Aorta (tissue), 5 donors: ENCODE data around the gene RNF223. TPM values are rescaled to one million over a fixed set of nuclear protein-coding genes. Genes with fewer than 3 reads are reported as not detected.

Experiments used
- ATAC-seq: fragments of 200-7000 bp; cut with Tn5 transposase; one replicate; pipeline ENCODE4 v1.9.1; 2022; ENCODE audit warnings: moderate library complexity; ENCODE audit not compliant: low FRiP score
- DNase-seq, 2 donors: peaks; one replicate each; pipeline ENCODE4 v3.0.0-alpha.2; 2020
- H3K27ac ChIP-seq, 2 donors: one replicate each; pipeline ENCODE4 v1.5.1; 2013; ENCODE audit warnings: low read length in 2 of 2, mild to moderate bottlenecking in 2 of 2, moderate library complexity in 2 of 2, control low read depth in 1 of 2, inconsistent platforms in 1 of 2, low read depth in 1 of 2
- H3K27me3 ChIP-seq, 2 donors: one replicate each; pipeline ENCODE4 v1.6.1; 2013; ENCODE audit warnings: control low read depth in 1 of 2, low read length in 1 of 2, mild to moderate bottlenecking in 1 of 2, moderate library complexity in 1 of 2; ENCODE audit not compliant: insufficient read depth in 2 of 2, control insufficient read depth in 1 of 2
- H3K36me3 ChIP-seq, 2 donors: one replicate each; pipeline ENCODE4 v1.6.1; 2013; ENCODE audit warnings: control low read depth in 1 of 2, low read length in 1 of 2, mild to moderate bottlenecking in 1 of 2; ENCODE audit not compliant: insufficient read depth in 2 of 2, control insufficient read depth in 1 of 2
- H3K4me1 ChIP-seq, 2 donors: one replicate each; pipeline ENCODE4 v1.6.1; 2013; ENCODE audit warnings: low read length in 2 of 2, control low read depth in 1 of 2, mild to moderate bottlenecking in 1 of 2, moderate library complexity in 1 of 2; ENCODE audit not compliant: insufficient read depth in 2 of 2, control insufficient read depth in 1 of 2
- H3K4me3 ChIP-seq, 2 donors: one replicate each; pipeline ENCODE4 v1.5.1; 2013; ENCODE audit warnings: low read length in 2 of 2, control low read depth in 1 of 2, mild to moderate bottlenecking in 1 of 2
- H3K9me3 ChIP-seq: one replicate; pipeline ENCODE4 v1.6.1; 2013; ENCODE audit warnings: mild to moderate bottlenecking, low read length; ENCODE audit not compliant: control insufficient read depth
- WGBS, 2 donors: extraction: QIAGEN DNeasy Blood & Tissue Kit; methylation state at CpG; one replicate each; pipeline ENCODE4 v1.1.7; 2013; 5-methylcytosine and 5-hydroxymethylcytosine counted together
- intact Hi-C, 2 donors: fragments of 100-400 bp; cut with DNase I; formaldehyde crosslinking; loops; one replicate each; pipeline versions ENCODE4 v1.14.2 to v1.15.0; 2022
- polyA plus RNA-seq, 2 donors: library from polyadenylated mRNA; stranded (reverse); fragments of 200-250 nt; gene quantifications; one replicate each; pipeline ENCODE4 v1.2.3, GENCODE V29; 2013
- total RNA-seq, 2 donors: library from RNA; stranded (reverse); fragmentation: NEBNext Ultra II Directional; extraction: Animal tissue kit (Norgen Biotek cat#: 25700); gene quantifications; one replicate each; pipeline ENCODE4 v1.2.1, GENCODE V29; 2021
- donor health status: healthy with polysubstance abuse.
- donor health status: Bipolar disorder and iron deficiency.
- donor health status: DM: no; HTN: no; CAD: no.
- donor health status: DM: no; HTN: no; CAD: no.
- donor health status: DM: yes; HTN: yes; CAD: no.

RNF223 gene
- total and polyA plus RNA-seq, 4 donors: not detected

DNA sequence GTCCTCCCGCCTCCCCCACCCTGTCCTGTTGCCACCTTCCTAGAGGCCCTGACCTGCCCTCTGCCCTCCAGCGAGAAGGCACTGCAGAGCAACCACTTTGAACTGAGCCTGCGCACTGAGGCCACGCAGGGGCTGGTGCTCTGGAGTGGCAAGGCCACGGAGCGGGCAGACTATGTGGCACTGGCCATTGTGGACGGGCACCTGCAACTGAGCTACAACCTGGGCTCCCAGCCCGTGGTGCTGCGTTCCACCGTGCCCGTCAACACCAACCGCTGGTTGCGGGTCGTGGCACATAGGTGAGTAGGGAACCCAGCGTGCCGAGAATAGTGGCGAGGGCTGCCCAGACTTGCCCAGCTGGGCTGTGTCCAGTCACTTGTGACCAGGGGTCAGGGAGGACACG is 20.4 kb downstream of the RNF223 start:
- ATAC-seq: no peak
- H3K27me3 ChIP-seq: no peaks in the 10 kb centered on the region
- WGBS, 2 donors: 96% methylated on average over 17 to 18 of the region's 18 CpGs
- H3K4me1 ChIP-seq: no peaks in the 10 kb centered on the region
- H3K27ac ChIP-seq: no peak overlapping the region
- H3K4me3 ChIP-seq: no peak overlapping the region
- H3K9me3 ChIP-seq: no peaks in the 10 kb centered on the region
- DNase-seq: no peak
- no peaks in the 10 kb centered on the region for H3K36me3 ChIP-seq
- intact Hi-C loops: no loop called here

DNA sequence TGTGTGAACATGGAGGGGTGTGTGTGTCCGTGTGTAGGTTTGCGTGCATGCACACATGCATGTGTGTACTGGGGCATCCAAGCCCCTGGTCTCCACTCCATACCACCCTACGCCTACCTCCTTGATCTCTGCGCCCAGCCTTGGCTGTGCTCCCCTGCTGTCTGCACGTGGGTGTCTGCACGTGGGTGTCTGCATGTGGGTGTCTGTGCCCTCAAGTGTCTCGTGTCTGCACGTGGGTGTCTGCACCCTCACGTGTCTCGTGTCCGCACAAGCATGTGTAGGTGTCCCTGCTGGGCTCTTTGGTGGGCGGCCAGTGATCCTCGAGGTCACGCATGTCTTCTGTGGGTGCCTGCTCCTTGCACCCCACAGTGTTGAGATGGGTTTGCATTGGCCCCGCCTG is 21.1 kb downstream of the RNF223 start:
- Histone ChIP-seq H3K4me1 (no peaks in the 10 kb centered on the region), H3K36me3 (no peaks in the 10 kb centered on the region), H3K27me3 (no peaks in the 10 kb centered on the region), H3K9me3 (no peaks in the 10 kb centered on the region), H3K27ac (no peak overlapping the region), H3K4me3 (no peak overlapping the region)
- intact Hi-C loops: no loop called here
- ATAC-seq (no peak), DNase-seq (no peak)
- WGBS, 2 donors: 93 to 96% methylated on average over 15 of the region's 15 CpGs

DNA sequence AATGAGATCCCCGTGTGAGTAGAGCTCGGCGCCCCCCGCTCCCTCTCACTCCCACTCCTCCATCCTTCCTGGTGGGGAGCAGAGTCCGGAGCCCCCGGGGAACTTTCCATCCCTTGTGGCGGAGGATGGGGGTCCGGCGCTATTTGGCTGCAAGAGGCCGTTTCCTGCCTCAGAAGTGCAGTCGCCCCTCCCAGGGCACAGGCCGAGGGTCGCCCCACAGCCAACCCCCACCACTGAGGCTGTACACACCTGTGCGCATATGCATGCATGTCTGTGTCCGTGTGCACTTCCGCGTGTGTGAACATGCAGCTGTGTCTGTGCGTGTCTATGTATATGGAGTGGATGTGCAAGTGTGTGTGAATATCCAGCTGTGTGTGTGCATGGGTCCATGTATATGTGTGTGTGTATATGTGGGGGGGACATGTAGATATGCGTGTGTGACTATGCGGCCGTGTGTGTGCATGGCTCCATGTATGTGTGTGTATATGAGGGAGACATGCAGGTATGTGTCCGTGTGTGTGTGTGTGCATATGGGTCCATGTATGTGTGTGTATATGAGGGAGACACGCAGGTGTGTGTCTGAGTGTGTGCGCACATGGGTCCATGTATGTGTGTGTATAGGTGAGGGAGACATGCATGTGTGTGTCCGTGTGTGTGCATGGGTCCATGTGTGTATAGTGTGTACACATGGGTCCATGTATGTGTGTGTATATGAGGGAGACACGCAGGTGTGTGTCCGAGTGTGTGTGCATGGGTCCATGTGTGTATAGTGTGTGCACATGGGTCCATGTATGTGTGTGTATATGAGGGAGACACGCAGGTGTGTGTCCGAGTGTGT is 21.9 kb downstream of the RNF223 start:
- Histone ChIP-seq H3K4me1 (no peaks in the 10 kb centered on the region), H3K36me3 (no peaks in the 10 kb centered on the region), H3K27ac (no peak overlapping the region), H3K4me3 (no peak overlapping the region), H3K9me3 (no peaks in the 10 kb centered on the region), H3K27me3 (no peaks in the 10 kb centered on the region)
- DNase-seq: no peak
- WGBS, 2 donors: 95% methylated on average over 29 of the region's 29 CpGs
- intact Hi-C loops: no loop called here
- ATAC-seq: no peak

DNA sequence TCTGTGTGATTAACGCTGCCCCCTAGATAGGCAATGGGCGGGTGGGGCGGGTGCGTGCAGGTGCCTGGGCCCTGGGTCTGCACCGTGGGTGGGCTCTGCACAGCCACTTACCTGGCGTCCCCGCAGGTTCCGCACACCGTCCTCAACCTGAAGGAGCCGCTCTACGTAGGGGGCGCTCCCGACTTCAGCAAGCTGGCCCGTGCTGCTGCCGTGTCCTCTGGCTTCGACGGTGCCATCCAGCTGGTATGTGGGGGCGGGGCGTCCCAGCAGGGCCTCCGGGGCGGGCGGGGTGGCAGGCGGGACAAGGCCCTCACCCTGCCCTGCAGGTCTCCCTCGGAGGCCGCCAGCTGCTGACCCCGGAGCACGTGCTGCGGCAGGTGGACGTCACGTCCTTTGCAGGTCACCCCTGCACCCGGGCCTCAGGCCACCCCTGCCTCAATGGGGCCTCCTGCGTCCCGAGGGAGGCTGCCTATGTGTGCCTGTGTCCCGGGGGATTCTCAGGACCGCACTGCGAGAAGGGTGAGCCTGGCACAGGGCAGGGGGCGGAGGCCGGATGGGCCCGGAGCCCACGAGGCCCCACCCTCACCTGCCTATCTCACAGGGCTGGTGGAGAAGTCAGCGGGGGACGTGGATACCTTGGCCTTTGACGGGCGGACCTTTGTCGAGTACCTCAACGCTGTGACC is 22.8 kb downstream of the RNF223 start:
- no peaks in the 10 kb centered on the region for H3K27me3 ChIP-seq
- no peak overlapping the region for H3K27ac ChIP-seq
- H3K4me1 ChIP-seq: no peaks in the 10 kb centered on the region
- no peaks in the 10 kb centered on the region for H3K9me3 ChIP-seq
- 93 to 95% methylated on average over 44 to 46 of the region's 46 CpGs for WGBS, 2 donors
- intact Hi-C loops: no loop called here
- no peak for DNase-seq
- no peak overlapping the region for H3K4me3 ChIP-seq
- ATAC-seq: no peak
- H3K36me3 ChIP-seq: no peaks in the 10 kb centered on the region

DNA sequence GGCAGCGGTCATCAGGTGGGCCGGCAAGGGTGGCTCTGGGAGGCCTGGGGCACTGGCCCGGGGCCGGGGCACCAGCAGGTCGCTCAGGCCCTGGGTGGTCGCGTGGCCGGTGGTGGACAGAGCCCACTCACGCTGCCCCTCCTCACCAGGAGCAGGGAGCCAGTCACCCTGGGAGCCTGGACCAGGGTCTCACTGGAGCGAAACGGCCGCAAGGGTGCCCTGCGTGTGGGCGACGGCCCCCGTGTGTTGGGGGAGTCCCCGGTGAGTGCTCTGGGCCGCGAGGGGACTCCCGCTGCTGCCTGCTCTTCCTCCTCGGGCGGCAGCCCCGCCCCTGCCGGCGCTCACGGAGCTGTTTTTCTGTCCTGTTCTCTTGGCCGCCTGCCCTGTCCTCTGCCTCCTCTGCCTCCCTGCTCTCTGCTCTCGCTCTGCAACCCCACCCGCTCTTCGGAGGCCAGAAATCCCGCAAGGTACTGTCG is 23.5 kb downstream of the RNF223 start:
- WGBS, 2 donors: 94 to 95% methylated on average over 26 to 32 of the region's 32 CpGs
- Histone ChIP-seq H3K27me3 (no peaks in the 10 kb centered on the region), H3K36me3 (no peaks in the 10 kb centered on the region), H3K27ac (no peak overlapping the region), H3K4me3 (no peak overlapping the region), H3K4me1 (no peaks in the 10 kb centered on the region), H3K9me3 (no peaks in the 10 kb centered on the region)
- intact Hi-C loops: no loop called here
- DNase-seq (no peak), ATAC-seq (no peak)

DNA sequence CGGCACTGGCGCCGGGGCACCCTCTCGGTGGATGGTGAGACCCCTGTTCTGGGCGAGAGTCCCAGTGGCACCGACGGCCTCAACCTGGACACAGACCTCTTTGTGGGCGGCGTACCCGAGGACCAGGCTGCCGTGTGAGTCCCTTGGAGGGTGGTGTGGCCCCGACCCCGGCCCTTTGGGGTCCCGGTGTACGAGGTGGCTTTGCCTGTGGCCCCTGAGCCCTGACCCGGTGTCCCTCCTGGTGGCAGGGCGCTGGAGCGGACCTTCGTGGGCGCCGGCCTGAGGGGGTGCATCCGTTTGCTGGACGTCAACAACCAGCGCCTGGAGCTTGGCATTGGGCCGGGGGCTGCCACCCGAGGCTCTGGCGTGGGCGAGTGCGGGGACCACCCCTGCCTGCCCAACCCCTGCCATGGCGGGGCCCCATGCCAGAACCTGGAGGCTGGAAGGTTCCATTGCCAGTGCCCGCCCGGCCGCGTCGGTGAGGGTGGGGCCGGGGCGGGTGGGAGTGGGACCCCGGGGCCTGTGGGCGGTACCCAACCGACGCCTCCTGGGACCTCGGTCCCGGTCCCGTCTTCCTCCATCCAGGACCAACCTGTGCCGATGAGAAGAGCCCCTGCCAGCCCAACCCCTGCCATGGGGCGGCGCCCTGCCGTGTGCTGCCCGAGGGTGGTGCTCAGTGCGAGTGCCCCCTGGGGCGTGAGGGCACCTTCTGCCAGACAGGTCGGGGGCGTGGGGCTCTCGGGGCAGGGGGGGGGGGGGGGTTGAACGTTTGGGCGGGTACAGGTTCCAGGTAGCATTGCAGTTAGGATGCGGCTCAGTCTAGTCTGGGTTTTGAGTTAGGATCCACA is 24.6 kb downstream of the RNF223 start:
- Histone ChIP-seq H3K27ac (no peak overlapping the region), H3K9me3 (no peaks in the 10 kb centered on the region), H3K4me1 (no peaks in the 10 kb centered on the region), H3K36me3 (no peaks in the 10 kb centered on the region), H3K27me3 (no peaks in the 10 kb centered on the region), H3K4me3 (no peak overlapping the region)
- intact Hi-C loops: no loop called here
- ATAC-seq (no peak), DNase-seq (no peak)
- 93% methylated on average over 53 to 57 of the region's 57 CpGs for WGBS, 2 donors

DNA sequence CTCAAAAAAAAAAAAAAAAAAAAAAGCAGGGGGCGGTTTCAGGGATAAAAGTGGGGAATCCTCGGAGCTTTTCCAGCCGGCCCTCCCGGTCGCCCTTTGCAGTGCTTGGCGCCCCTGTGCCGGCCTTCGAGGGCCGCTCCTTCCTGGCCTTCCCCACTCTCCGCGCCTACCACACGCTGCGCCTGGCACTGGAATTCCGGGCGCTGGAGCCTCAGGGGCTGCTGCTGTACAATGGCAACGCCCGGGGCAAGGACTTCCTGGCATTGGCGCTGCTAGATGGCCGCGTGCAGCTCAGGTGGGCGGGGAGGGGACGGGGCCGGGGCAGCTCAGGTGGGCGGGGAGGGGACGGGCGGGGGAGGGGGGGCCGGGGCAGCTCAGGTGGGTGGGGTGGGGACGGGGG is 25.3 kb downstream of the RNF223 start:
- no peaks in the 10 kb centered on the region for H3K9me3 ChIP-seq
- ATAC-seq: no peak
- no peaks in the 10 kb centered on the region for H3K36me3 ChIP-seq
- no peak overlapping the region for H3K4me3 ChIP-seq
- WGBS, 2 donors: 89 to 93% methylated on average over 24 to 28 of the region's 28 CpGs
- H3K27me3 ChIP-seq: no peaks in the 10 kb centered on the region
- no peak overlapping the region for H3K27ac ChIP-seq
- no peaks in the 10 kb centered on the region for H3K4me1 ChIP-seq
- intact Hi-C loops: no loop called here
- no peak for DNase-seq

DNA sequence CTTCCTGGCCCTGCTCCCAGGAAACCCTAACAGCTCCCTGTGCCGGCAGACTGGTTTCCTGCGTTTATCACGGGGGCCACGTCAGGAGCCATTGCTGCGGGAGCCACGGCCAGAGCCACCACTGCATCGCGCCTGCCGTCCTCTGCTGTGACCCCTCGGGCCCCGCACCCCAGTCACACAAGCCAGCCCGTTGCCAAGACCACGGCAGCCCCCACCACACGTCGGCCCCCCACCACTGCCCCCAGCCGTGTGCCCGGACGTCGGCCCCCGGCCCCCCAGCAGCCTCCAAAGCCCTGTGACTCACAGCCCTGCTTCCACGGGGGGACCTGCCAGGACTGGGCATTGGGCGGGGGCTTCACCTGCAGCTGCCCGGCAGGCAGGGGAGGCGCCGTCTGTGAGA is 26.1 kb downstream of the RNF223 start:
- Histone ChIP-seq H3K27ac (no peak overlapping the region), H3K4me3 (no peak overlapping the region), H3K4me1 (no peaks in the 10 kb centered on the region), H3K27me3 (no peaks in the 10 kb centered on the region), H3K36me3 (no peaks in the 10 kb centered on the region), H3K9me3 (no peaks in the 10 kb centered on the region)
- DNase-seq: no peak
- WGBS, 2 donors: 90 to 92% methylated on average over 24 to 25 of the region's 25 CpGs
- no peak for ATAC-seq
- intact Hi-C loops: no loop called here
